Keratinocyte (primary cell): Measurements from ENCODE around the gene ZSWIM6. TPM values are rescaled to one million over a fixed set of nuclear protein-coding genes. Genes with fewer than 3 reads are reported as not detected.

ENCODE experiments used
- DNase-seq: peaks from one replicate; pipeline ENCODE4 v3.0.0-alpha.2; 2011; ENCODE audit warnings: low read depth, missing footprints, low spot score
- FAIRE-seq: peaks from 2 replicates; lab custom pipeline; 2011; peaks lifted over from hg19 to GRCh38; lab: Jason Lieb, UNC
- H2AFZ ChIP-seq: 2 replicates; pipeline ENCODE4 v1.6.0; 2012; ENCODE audit warnings: low read length, control low read depth, inconsistent platforms; ENCODE audit not compliant: control insufficient read depth
- H3K27ac ChIP-seq: 2 replicates; pipeline ENCODE4 v1.5.1; 2011; ENCODE audit warnings: low read length; ENCODE audit not compliant: control insufficient read depth, insufficient read depth
- H3K27me3 ChIP-seq: 3 replicates; pipeline ENCODE4 v1.6.0; 2011; ENCODE audit warnings: low read length; ENCODE audit not compliant: control insufficient read depth, insufficient read depth; ENCODE audit errors: extremely low read depth
- H3K36me3 ChIP-seq, 2 experiments: 2 replicates in 1 of 2; 3 replicates in 1 of 2; pipeline ENCODE4 v1.5.1; 2011; ENCODE audit warnings: low read length in 2 of 2, mild to moderate bottlenecking in 1 of 2; ENCODE audit not compliant: control insufficient read depth in 2 of 2, insufficient read depth in 2 of 2; ENCODE audit errors: extremely low read depth in 1 of 2
- H3K4me1 ChIP-seq: 3 replicates; pipeline ENCODE4 v1.5.1; 2011; ENCODE audit warnings: low read length; ENCODE audit not compliant: control insufficient read depth, insufficient read depth; ENCODE audit errors: extremely low read depth
- H3K4me2 ChIP-seq: 3 replicates; pipeline ENCODE4 v1.6.0; 2011; ENCODE audit warnings: low read depth, low read length; ENCODE audit not compliant: control insufficient read depth, insufficient read depth; ENCODE audit errors: extremely low read depth
- H3K4me3 ChIP-seq, 3 experiments: fragments of 200-600 bp in 1 of 3; sonication (generic) in 1 of 3; 2 replicates in 2 of 3; 3 replicates in 1 of 3; pipeline ENCODE4 v1.5.1; 2011 to 2016; ENCODE audit warnings: low read length in 3 of 3, mild to moderate bottlenecking in 3 of 3, control low read depth in 2 of 3, inconsistent platforms in 1 of 3, low read depth in 1 of 3, mixed read lengths in 1 of 3, mixed run types in 1 of 3, moderate library complexity in 1 of 3; ENCODE audit not compliant: control insufficient read depth in 2 of 3, insufficient read depth in 2 of 3; ENCODE audit errors: extremely low read depth in 1 of 3
- H3K79me2 ChIP-seq: 2 replicates; pipeline ENCODE4 v1.6.0; 2012; ENCODE audit warnings: low read length; ENCODE audit not compliant: control insufficient read depth, insufficient read depth
- H3K9ac ChIP-seq: 3 replicates; pipeline ENCODE4 v1.6.0; 2011; ENCODE audit warnings: low read length; ENCODE audit not compliant: control insufficient read depth, insufficient read depth; ENCODE audit errors: extremely low read depth
- H3K9me1 ChIP-seq: 3 replicates; pipeline ENCODE4 v1.6.0; 2011; ENCODE audit warnings: low read length; ENCODE audit not compliant: control insufficient read depth, insufficient read depth; ENCODE audit errors: extremely low read depth
- H3K9me3 ChIP-seq: 2 replicates; pipeline ENCODE4 v1.5.1; 2012; ENCODE audit warnings: low read depth, low read length; ENCODE audit not compliant: control insufficient read depth
- H4K20me1 ChIP-seq: 3 replicates; pipeline ENCODE4 v1.6.0; 2011; ENCODE audit warnings: low read length; ENCODE audit not compliant: control insufficient read depth, insufficient read depth; ENCODE audit errors: extremely low read depth
- CTCF ChIP-seq, 3 experiments: IDR thresholded peaks in 1 of 3; conservative IDR thresholded peaks in 1 of 3; optimal IDR thresholded peaks in 1 of 3; 2 replicates in 2 of 3; 3 replicates in 1 of 3; pipeline versions ENCODE3 to v1.5.1; 2011; ENCODE audit warnings: low read length in 3 of 3, mild to moderate bottlenecking in 3 of 3, moderate library complexity in 2 of 3, control low read depth in 1 of 3, inconsistent platforms in 1 of 3; ENCODE audit not compliant: insufficient read depth in 2 of 3; ENCODE audit errors: extremely low read depth in 1 of 3
- EZH2 ChIP-seq: IDR thresholded peaks from one replicate; pipeline ENCODE4 v1.6.1; 2012; ENCODE audit warnings: inconsistent platforms, mild to moderate bottlenecking, low read length, moderate library complexity
- dilution Hi-C: fragments of 300-500 bp; cut with MboI; formaldehyde crosslinking; loops from one replicate; pipeline ENCODE4 v1.7.0; 2020; ENCODE audit warnings: low sequenced_read_pairs; ENCODE audit not compliant: extremely low pct_ligation_motif_present
- polyA minus RNA-seq, 3 experiments: library from RNA; depleted of rRNA, polyadenylated mRNA; stranded (reverse); fragments of >200 nt; gene quantifications; 1 replicate in 1 of 3; 2 replicates in 1 of 3; 3 replicates in 1 of 3; pipeline ENCODE4 v1.2.3, GENCODE V29; 2011
- polyA plus RNA-seq, 5 experiments: library from polyadenylated mRNA; depleted of rRNA in 3 of 5; stranded (reverse) in 3 of 5; stranded (forward) in 1 of 5; unstranded in 1 of 5; fragments of >200 nt; gene quantifications; 1 replicate in 1 of 5; 2 replicates in 3 of 5; 3 replicates in 1 of 5; pipeline versions ENCODE4 v1.2.1 to v1.2.3, GENCODE V29; 2011 to 2012; ENCODE audit warnings: missing spikeins in 2 of 5, low read depth in 1 of 5, low replicate concordance in 1 of 5

ZSWIM6 gene
- polyA plus RNA-seq (8.6 to 10.8 TPM (median 9.9 TPM) in 3 replicates), polyA minus RNA-seq (13.6 to 25.3 TPM (median 22.6 TPM) in 3 replicates)
- polyA plus RNA-seq (2011; ENCODE audit: low read depth): 4.0 TPM
- polyA plus RNA-seq (2011; cell fraction: cytosol; rRNA removed): 3.8 and 5.9 TPM in 2 replicates
- polyA plus RNA-seq (2011; cell fraction: nucleus; rRNA removed): 22.8 TPM in 2 replicates
- 5.3 and 8.5 TPM in 2 replicates for polyA plus RNA-seq (2012; ENCODE audit: low replicate concordance)
- 8.1 TPM for polyA minus RNA-seq (2011; cell fraction: cytosol; rRNA and poly(A)+ RNA removed)
- 22.2 and 34.2 TPM in 2 replicates for polyA minus RNA-seq (2011; cell fraction: nucleus; rRNA and poly(A)+ RNA removed)

GRCh38 chr5:61331407-61332357, at the start of gene ZSWIM6:
Gene ZSWIM6, plus strand, starts transcription at chr5:61332258. Its CDS starts 15 bp downstream, at chr5:61332273.
- peak; percentile 88 for DNase-seq
- Histone ChIP-seq H3K79me2 (peaks cover 40% of the 10 kb centered on the region), H3K9me1 (no peaks in the 10 kb centered on the region), H3K4me1 (peaks cover 42% of the 10 kb centered on the region), H3K27me3 (no peaks in the 10 kb centered on the region), H3K36me3 (no peaks in the 10 kb centered on the region), H3K9ac (peak within 1 kb of the TSS; percentile 89), H3K9me3 (no peaks in the 10 kb centered on the region), H3K4me2 (peak within 1 kb of the TSS; percentile 85), H3K4me3 (peak within 1 kb of the TSS; percentile 82 to 94 (median 90)), H3K27ac (peak within 1 kb of the TSS; percentile 76), H2AFZ (peak within 1 kb of the TSS; percentile 88), H4K20me1 (peaks cover 9% of the 10 kb centered on the region)
- peak; percentile 23 for FAIRE-seq
- TF ChIP-seq EZH2 (no peak), CTCF (optimal IDR thresholded peaks at IDR 0.05 in 1 of 3, IDR thresholded peaks at IDR 0.05 in 1 of 3, conservative IDR thresholded peaks at IDR 0.05 in 1 of 3; ENCODE audit: extremely low read depth in 1 of 3, insufficient read depth in 2 of 3, low read length in 3 of 3) (no peak)
- dilution Hi-C loops: no loop called here

GRCh38 chr5:61283471-61283870, 48.6 kb upstream of the ZSWIM6 start:
- Histone ChIP-seq H3K36me3 (peaks cover 0 to 1% of the 10 kb centered on the region in 2 experiments), H3K4me3 (no peak overlapping the region), H3K9me1 (no peaks in the 10 kb centered on the region), H3K4me2 (no peak overlapping the region), H3K9ac (no peak overlapping the region), H3K27ac (no peak overlapping the region), H3K4me1 (peaks cover 19% of the 10 kb centered on the region), H3K79me2 (no peaks in the 10 kb centered on the region), H3K9me3 (no peaks in the 10 kb centered on the region), H2AFZ (no peak overlapping the region), H4K20me1 (no peaks in the 10 kb centered on the region), H3K27me3 (no peaks in the 10 kb centered on the region)
- DNase-seq: no peak
- no peak for FAIRE-seq
- no peak for TF ChIP-seq CTCF (optimal IDR thresholded peaks at IDR 0.05 in 1 of 3, IDR thresholded peaks at IDR 0.05 in 1 of 3, conservative IDR thresholded peaks at IDR 0.05 in 1 of 3; ENCODE audit: extremely low read depth in 1 of 3, insufficient read depth in 2 of 3, low read length in 3 of 3)
- no peak for TF ChIP-seq EZH2
- dilution Hi-C loops: no loop called here
